DMS 273 treated with DMSO at 0.1 percent for 48 hours (cell line): ENCODE results near the gene COCH.
"Not testable (repeated sequence)": the region's sequence is repeated elsewhere in the genome, so short reads cannot be mapped to it uniquely, and the experiment has no call there.

ENCODE experiments used
- DNase-seq: peaks from one replicate; lab custom pipeline; 2025; lab: John Stamatoyannopoulos, UW

Gene COCH

GRCh38 chr14:30928462-30928861, 54.1 kb downstream of the COCH start:
- DNase-seq, result no peak

- DNase-seq, result not testable (repeated sequence)
These were observed 59.6 kb downstream of the COCH start for GRCh38 chr14:30933937-30934336.

- DNase-seq, result no peak
These were observed 61.1 kb downstream of the COCH start for GRCh38 chr14:30935445-30935844.

DNA sequence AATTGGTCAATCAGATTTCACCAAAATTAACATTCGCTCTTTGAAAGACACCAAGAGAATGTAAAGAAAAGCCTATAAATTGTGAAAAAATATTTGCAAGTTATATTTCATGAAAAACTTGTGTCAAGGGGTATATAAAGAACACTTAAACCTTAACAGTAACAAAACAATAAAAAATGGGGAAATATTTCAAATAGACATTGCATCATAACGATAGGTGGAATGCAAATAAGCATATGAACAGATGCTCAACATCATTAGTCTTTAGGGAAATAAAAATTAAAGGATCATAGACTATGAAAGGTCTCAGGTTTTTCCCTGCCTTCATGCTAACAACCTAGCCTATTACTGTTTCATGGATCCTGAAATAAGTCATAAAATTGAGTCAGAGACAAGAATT, 64.3 kb downstream of the COCH start:
- DNase-seq, result no peak
